ENCODE results near the gene CD2BP2.
"Not testable (repeated sequence)": the region's sequence is repeated elsewhere in the genome, so short reads cannot be mapped to it uniquely, and the experiment has no call there.

The CD2BP2 gene

DNA sequence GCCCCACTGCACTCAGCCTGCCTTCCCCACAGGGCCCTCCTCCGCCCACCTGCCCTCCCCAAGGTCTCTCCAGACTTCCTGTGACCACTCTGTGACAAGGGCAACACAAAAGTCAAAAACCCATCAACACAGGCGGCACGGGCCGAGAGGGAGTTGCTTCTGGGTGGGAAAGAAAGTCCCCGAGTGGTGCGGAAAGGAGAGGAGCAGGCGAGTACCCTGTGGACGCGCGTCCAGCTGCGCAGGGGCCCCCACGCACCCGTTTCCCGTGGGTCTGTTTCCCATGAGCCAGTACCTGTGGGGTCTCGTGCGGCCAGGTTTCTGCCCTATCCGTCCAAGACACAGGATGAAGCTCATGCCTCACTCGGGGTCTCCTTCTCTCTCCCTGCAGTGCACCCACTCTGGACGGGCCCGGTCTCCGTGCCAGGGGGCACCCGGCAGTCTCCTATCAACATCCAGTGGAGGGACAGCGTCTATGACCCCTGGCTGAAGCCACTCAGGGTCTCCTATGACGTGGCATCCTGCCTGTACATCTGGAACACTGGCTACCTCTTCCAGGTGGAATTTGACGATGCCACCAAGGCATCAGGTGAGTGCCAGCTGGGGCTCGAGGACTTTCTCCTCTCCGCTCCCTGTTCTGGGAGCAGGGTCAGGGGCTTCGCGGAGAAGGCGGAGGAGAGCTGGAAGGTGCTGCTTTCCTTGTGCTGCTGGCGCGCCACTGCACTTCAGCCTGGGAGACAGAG, 12.2 kb downstream of the CD2BP2 start:
- DNase-seq (ENCODE audit: low read depth in 3 of 3): no peak

DNA sequence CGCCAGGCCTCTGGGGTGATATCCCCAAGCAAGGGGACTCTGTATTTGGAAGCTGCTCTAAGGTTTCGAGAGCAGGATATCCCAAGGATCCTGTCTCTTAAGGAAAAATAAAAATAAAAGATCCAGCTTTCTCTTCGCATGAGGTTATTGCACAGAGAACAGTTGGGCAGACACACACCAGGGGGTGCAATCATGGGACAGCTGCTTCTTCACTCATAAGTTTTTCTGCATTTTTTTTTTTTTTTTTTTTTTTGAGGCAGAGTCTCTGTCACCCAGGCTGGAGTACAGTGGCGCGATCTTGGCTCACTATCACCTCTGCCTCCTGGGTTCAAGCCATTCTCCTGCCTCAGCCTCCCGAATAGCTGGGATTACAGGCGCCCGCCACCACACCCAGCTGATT, 13.1 kb downstream of the CD2BP2 start:
- not testable (repeated sequence) for DNase-seq (ENCODE audit: low read depth in 3 of 3)

DNA sequence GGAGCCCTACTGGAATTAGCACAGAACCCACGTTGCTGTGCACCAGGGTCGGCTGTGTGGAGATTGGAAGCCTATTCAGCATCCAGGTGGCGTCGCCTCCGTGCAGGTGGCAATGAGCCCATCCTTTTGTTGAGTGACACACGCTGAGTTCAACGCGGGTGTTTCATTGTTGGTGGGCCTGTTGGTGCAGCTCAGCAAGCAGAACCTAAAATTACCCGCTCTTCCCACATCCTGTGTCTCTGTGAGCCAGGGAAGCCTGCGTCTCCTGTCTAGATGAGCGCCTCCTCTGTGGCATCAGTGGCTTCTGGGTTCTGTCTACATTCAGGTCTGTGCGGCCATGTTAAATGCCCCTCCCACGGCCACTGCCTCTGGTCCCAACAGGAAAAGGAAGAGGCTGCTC, 14.5 kb downstream of the CD2BP2 start:
- DNase-seq (ENCODE audit: low read depth in 3 of 3): no peak

DNA sequence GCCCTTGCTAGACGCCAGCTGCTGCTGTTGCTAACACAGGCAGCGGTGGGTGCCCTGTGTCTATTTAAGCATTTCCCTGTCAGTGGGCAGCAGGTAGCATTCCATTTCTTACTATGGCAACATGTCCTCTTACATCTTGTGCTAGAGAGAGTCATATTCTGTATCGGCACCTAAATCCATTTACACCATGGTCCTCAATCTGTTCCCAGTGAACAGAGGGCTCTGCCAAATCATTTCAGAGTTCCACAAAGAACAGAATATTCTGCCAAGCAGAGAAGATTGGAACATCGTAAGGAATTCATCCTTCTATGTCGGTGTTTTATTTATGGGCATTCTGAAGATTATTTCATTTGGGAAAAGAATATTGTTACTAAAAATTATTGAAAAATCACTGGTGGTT, 16.4 kb downstream of the CD2BP2 start:
- DNase-seq (ENCODE audit: low read depth in 3 of 3): not testable (repeated sequence)

DNA sequence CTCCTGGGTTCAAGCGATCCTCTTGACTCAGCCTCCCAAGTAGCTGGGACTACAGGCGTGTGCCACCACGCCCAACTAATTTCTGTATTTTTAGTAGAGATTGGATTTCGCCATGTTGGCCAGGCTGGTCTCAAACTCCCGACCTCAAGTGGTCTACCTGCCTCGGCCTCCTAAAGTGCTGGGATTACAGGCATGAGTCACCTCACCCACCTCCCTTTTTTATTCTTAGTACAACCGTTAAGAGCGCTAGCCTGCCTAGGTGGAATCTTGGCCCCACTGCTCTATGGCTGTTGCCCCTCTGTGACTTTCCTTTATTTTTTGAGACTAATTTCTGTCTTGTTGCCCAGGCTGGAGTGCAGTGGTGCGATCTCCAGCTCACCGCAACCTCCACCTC, 17.1 kb downstream of the CD2BP2 start:
- DNase-seq (ENCODE audit: low read depth in 3 of 3): not testable (repeated sequence)

DNA sequence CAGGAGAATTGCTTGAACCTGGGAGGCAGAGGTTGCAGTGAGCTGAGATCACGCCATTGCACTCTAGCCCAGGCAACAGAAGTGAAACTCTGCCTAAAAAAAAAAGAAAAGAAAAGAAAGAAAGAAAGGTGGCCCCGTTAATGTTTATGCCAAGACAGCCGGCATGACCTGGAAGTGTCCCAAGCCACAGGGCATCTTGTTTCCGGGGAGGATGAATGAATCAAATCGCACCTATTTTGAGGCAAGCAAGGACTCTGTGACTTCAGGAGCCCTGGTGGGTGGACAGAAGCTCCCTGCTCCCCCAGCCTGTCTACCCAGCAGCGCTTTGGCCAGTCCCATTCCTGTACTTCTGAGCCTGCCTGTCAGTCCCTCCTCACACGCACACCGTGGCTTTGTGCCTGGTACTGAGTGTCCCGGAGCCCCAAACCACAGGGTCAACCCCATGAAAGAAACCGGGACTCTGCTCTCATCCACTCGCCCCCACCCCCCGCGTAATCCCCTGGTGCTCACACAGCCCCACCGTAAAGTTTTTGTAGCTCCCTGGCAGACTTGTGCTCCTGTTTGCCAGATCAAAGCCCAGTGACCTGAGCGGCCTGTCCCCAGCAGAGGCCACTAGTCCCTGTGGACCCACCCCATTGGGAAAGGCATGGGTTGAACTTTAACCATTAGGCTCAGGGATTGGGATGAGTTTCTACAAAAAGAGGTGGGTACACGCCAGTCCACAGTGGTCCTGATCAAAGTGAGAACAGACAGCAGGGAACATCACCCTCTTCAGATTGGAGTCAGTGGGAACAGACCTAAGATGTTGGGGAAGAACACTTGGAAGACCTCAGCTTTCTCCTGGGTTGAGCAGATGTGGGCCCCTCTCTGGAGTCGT, 19.3 kb downstream of the CD2BP2 start:
- no peak for DNase-seq (ENCODE audit: low read depth in 3 of 3)

DNA sequence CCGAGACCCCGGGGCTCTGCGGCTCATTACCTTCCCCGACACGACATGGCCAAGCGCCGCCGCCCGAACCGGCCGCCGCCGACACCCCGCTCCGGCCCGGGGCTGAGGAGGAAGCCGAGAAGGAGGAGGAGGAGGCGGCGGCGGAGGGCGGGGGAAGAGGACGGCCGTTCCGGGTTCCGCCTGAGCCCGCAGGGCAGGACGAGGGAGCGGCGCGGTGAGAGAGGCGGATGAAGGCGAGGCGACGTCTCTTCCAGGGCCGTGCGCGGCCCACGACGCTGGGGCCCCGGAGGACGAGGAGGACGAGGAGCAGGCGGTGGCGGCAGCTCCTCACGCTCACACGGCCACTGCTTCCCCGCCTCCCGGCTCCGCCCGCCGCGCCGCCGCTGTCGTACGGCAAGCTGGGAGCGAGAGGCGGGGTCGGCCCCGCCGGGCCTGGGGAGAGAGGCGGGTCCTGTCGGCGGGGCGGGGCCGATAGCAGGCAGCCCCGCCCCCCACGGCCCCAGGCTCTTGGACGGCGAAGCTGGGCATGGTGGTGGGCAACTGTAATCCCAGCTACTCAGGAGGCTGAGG, 20.0 kb downstream of the CD2BP2 start:
- peak; percentile 71 to 74 (median 71) for DNase-seq (ENCODE audit: low read depth in 3 of 3)

DNA sequence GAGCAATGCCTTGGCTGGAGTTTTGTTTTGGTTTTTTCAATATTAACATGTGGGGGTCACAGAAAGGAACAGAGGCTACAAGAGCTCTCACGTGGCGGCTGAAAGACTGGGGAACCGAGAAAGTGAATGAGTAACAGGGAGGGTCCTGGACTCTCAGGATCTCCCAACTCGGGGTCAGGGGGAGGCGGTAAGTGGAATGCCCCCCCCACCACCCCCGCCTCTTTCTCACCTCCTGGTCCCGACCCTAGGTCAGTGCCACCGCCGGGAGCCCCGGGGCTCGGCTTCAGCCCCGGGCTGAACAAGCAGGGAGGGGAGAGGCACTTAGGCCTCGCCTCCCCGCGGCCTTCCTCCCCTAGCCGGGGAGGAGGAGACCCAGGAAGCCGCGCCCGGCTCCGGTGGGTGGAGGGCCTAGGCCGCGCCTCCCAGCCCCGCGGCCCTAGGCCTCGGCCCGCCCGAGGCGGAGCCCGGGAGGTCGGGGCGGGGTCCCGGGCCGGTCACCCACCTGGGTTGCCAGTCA, 20.6 kb downstream of the CD2BP2 start:
- DNase-seq (ENCODE audit: low read depth in 3 of 3): peak; percentile 66 to 76 (median 69)

DNA sequence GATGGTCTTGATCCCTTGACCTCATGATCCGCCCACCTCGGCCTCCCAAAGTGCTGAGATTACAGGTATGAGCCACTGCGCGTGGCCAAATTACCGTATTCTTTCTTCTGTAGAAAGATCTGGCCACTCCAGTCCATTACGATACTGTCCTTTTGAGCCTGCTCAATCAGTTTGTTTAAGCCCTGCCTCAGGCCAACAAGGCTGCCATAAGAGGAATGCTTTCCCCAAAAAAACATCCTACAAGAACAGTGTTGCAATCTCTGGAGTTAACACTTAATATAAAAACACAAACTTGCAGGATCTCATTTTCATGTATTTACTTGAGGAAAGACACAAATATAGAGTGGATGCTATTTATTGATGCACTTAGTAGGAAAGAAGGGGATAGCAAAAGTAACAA, 30.9 kb downstream of the CD2BP2 start:
- not testable (repeated sequence) for DNase-seq (ENCODE audit: low read depth in 3 of 3)

DNA sequence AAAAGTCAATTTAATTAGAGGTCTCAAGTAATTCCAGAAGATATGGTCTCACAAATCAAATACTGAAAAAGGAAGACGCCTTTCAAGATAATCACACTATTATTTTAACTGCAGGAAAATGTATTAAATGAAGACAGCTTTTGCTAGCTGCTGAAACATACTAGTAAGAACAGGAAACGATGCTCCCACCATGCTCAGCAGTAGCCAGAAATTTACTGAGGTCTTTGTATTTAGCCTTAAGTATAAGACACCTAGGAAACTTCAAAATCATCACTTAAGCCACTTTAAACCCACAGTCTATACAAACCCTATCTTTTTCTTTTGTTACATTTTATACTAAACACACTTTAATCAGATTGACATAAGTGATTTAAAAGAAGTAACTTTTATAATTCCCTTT, 36.5 kb downstream of the CD2BP2 start:
- not testable (repeated sequence) for DNase-seq (ENCODE audit: low read depth in 3 of 3)

DNA sequence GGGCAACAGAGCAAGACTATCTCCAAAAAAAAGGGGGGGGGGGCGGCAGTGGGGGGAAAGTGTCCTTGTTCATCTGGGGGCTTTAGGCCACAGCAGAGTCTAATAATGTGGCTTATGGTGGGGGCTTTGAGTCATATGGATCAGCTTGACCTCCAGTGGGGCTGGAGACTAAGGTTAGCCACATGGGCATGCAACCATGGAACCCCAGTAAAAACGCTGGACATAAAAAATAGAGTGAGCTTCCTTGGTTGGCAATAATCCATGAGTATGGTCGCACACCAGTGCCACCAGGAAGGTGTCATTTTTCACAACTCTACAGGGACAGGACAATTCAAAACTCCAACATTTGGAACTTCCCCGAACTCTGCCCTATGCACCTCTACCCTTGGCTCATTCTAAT, 44.2 kb downstream of the CD2BP2 start:
- DNase-seq (ENCODE audit: low read depth in 3 of 3): not testable (repeated sequence)

DNA sequence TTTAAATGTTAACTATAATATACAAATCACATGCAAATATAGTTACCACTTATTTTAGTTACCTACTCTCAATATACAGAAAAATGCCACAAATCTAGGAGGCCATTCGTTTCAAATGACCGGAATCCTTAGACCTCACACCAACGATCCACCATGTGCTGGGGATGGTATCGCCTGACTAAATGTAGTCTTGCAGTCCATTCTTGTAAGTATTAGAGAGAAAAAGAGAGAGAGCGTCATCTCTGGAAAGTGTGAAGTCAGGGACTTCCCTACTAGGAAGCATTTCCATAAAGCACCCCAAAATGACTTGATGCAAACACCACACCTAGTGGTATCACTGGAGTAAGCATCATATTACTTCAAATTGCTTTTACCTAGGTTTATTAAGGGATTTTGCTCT, 45.9 kb downstream of the CD2BP2 start:
- DNase-seq (ENCODE audit: low read depth in 3 of 3): not testable (repeated sequence)
